ENCODE results near the gene P2RY13. TPM values are rescaled to one million over a fixed set of nuclear protein-coding genes. Genes with fewer than 3 reads are reported as not detected.

P2RY13 gene
- total and polyA plus RNA-seq, 4 experiments from 2014 or later = not detected

GRCh38 chr3:151321526-151321925, 7.8 kb downstream of the P2RY13 start:
- CTCF ChIA-PET (ENCODE audit: partially characterized antibody) = interaction anchor here (1.0 kb wide), 1 partner anchor 154 kb away, joined by 6 read pairs; no protein-coding TSS in a partner anchor
- no peak for DNase-seq
- Mint-ChIP-seq H3K9me3 (no peaks in the 10 kb centered on the region), H3K4me3 (no peak overlapping the region), H3K36me3 (no peaks in the 10 kb centered on the region), H3K27ac (no peak overlapping the region), H3K27me3 (peaks cover 0 to 11% of the 10 kb centered on the region in 2 donors), H3K4me1 (peaks cover 0 to 3% (median 0%) of the 10 kb centered on the region in 4 donors)
- Histone ChIP-seq H3K27me3 (ENCODE audit: insufficient read depth, low read length) (no peaks in the 10 kb centered on the region), H3K9me3 (ENCODE audit: control insufficient read depth in 1 of 2, low read length in 2 of 2) (no peaks in the 10 kb centered on the region), H3K27ac (ENCODE audit: low read depth, low read length) (no peak overlapping the region), H3K36me3 (ENCODE audit: insufficient read depth, low read length) (no peaks in the 10 kb centered on the region), H3K4me3 (ENCODE audit: low read length in 2 of 2) (no peak overlapping the region), H3K4me1 (ENCODE audit: insufficient read depth, low read length) (no peaks in the 10 kb centered on the region)
- intact Hi-C loops (cut with micrococcal nuclease) = no loop called here
- POLR2A ChIA-PET (ENCODE audit: partially characterized antibody) = no interaction called here

- CTCF ChIA-PET (ENCODE audit: partially characterized antibody) = no interaction called here
- H3K27me3 ChIP-seq (ENCODE audit: insufficient read depth, low read length) = no peaks in the 10 kb centered on the region
- no peaks in the 10 kb centered on the region for H3K9me3 Mint-ChIP-seq
- H3K9me3 ChIP-seq (ENCODE audit: control insufficient read depth in 1 of 2, low read length in 2 of 2) = no peaks in the 10 kb centered on the region
- H3K27me3 Mint-ChIP-seq = peaks cover 1 to 6% of the 10 kb centered on the region in 2 donors
- no peak overlapping the region for H3K27ac Mint-ChIP-seq
- no peak overlapping the region for H3K4me3 ChIP-seq (ENCODE audit: low read length in 2 of 2)
- no peak for DNase-seq
- no peak overlapping the region for H3K4me3 Mint-ChIP-seq
- H3K27ac ChIP-seq (ENCODE audit: low read depth, low read length) = no peak overlapping the region
- no peaks in the 10 kb centered on the region for H3K36me3 Mint-ChIP-seq
- no peaks in the 10 kb centered on the region for H3K4me1 ChIP-seq (ENCODE audit: insufficient read depth, low read length)
- peaks cover 0 to 5% (median 0%) of the 10 kb centered on the region in 4 donors for H3K4me1 Mint-ChIP-seq
- no peaks in the 10 kb centered on the region for H3K36me3 ChIP-seq (ENCODE audit: insufficient read depth, low read length)
- POLR2A ChIA-PET (ENCODE audit: partially characterized antibody) = no interaction called here
- intact Hi-C loops (cut with micrococcal nuclease) = no loop called here
These were observed 9.2 kb downstream of the P2RY13 start for GRCh38 chr3:151320131-151320530.

- Mint-ChIP-seq H3K4me3 (no peak overlapping the region), H3K27me3 (peaks cover 4 to 6% of the 10 kb centered on the region in 2 donors), H3K36me3 (no peaks in the 10 kb centered on the region), H3K27ac (no peak overlapping the region), H3K4me1 (peaks cover 0 to 5% (median 0%) of the 10 kb centered on the region in 4 donors), H3K9me3 (no peaks in the 10 kb centered on the region)
- H3K27ac ChIP-seq (ENCODE audit: low read depth, low read length) = no peak overlapping the region
- H3K36me3 ChIP-seq (ENCODE audit: insufficient read depth, low read length) = no peaks in the 10 kb centered on the region
- no peaks in the 10 kb centered on the region for H3K9me3 ChIP-seq (ENCODE audit: control insufficient read depth in 1 of 2, low read length in 2 of 2)
- CTCF ChIA-PET (ENCODE audit: partially characterized antibody) = no interaction called here
- POLR2A ChIA-PET (ENCODE audit: partially characterized antibody) = no interaction called here
- no peaks in the 10 kb centered on the region for H3K4me1 ChIP-seq (ENCODE audit: insufficient read depth, low read length)
- H3K27me3 ChIP-seq (ENCODE audit: insufficient read depth, low read length) = no peaks in the 10 kb centered on the region
- intact Hi-C loops (cut with micrococcal nuclease) = no loop called here
- no peak overlapping the region for H3K4me3 ChIP-seq (ENCODE audit: low read length in 2 of 2)
- DNase-seq = no peak
These were observed 9.7 kb downstream of the P2RY13 start for GRCh38 chr3:151319628-151320027.

- peaks cover 0 to 5% (median 0%) of the 10 kb centered on the region in 4 donors for H3K4me1 Mint-ChIP-seq
- H3K4me1 ChIP-seq (ENCODE audit: insufficient read depth, low read length) = no peaks in the 10 kb centered on the region
- DNase-seq = no peak
- H3K4me3 ChIP-seq (ENCODE audit: low read length in 2 of 2) = no peak overlapping the region
- H3K36me3 Mint-ChIP-seq = no peaks in the 10 kb centered on the region
- H3K27me3 ChIP-seq (ENCODE audit: insufficient read depth, low read length) = no peaks in the 10 kb centered on the region
- H3K27ac Mint-ChIP-seq = no peak overlapping the region
- peaks cover 4 to 6% of the 10 kb centered on the region in 2 donors for H3K27me3 Mint-ChIP-seq
- H3K9me3 ChIP-seq (ENCODE audit: control insufficient read depth in 1 of 2, low read length in 2 of 2) = no peaks in the 10 kb centered on the region
- no peaks in the 10 kb centered on the region for H3K9me3 Mint-ChIP-seq
- H3K27ac ChIP-seq (ENCODE audit: low read depth, low read length) = no peak overlapping the region
- CTCF ChIA-PET (ENCODE audit: partially characterized antibody) = interaction anchor here (1.8 kb wide), 1 partner anchor 9 kb away, joined by 5 read pairs; no protein-coding TSS in a partner anchor
- intact Hi-C loops (cut with micrococcal nuclease) = no loop called here
- no peaks in the 10 kb centered on the region for H3K36me3 ChIP-seq (ENCODE audit: insufficient read depth, low read length)
- POLR2A ChIA-PET (ENCODE audit: partially characterized antibody) = no interaction called here
- H3K4me3 Mint-ChIP-seq = no peak overlapping the region
These were observed 10.4 kb downstream of the P2RY13 start for GRCh38 chr3:151318991-151319390.

DNA sequence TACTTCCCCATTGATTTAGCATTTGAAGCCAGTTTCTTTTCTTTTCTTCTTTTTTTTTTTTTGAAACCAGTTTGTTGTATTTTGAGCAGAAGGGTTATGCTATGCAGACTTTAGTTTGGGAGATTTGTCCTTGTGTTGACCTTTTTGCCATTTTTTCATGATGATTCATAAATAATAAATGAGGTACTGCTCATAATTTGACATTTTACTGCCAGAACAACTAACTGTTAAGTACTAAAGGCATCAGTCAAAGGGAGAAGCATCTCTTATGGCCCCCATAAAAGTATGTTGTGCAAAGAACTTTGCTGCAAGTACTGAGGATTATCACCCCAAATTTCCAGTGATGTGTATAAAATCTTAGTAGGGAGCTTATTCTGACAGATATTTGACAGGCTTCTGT, 11.0 kb downstream of the P2RY13 start:
- Histone ChIP-seq H3K27me3 (ENCODE audit: insufficient read depth, low read length) (no peaks in the 10 kb centered on the region), H3K27ac (ENCODE audit: low read depth, low read length) (no peak overlapping the region), H3K9me3 (ENCODE audit: control insufficient read depth in 1 of 2, low read length in 2 of 2) (no peaks in the 10 kb centered on the region), H3K36me3 (ENCODE audit: insufficient read depth, low read length) (no peaks in the 10 kb centered on the region), H3K4me1 (ENCODE audit: insufficient read depth, low read length) (no peaks in the 10 kb centered on the region), H3K4me3 (ENCODE audit: low read length in 2 of 2) (no peak overlapping the region)
- no peak for DNase-seq
- Mint-ChIP-seq H3K4me3 (no peak overlapping the region), H3K9me3 (no peaks in the 10 kb centered on the region), H3K4me1 (peaks cover 0 to 5% (median 0%) of the 10 kb centered on the region in 4 donors), H3K27me3 (peaks cover 4% of the 10 kb centered on the region in 2 donors), H3K36me3 (no peaks in the 10 kb centered on the region), H3K27ac (no peak overlapping the region)
- ChIA-PET CTCF (ENCODE audit: partially characterized antibody) (interaction anchor here (1.8 kb wide), 1 partner anchor 9 kb away, joined by 5 read pairs; no protein-coding TSS in a partner anchor), POLR2A (ENCODE audit: partially characterized antibody) (no interaction called here)
- intact Hi-C loops (cut with micrococcal nuclease) = no loop called here

GRCh38 chr3:151316267-151316991, 12.9 kb downstream of the P2RY13 start, which contains the start of gene GPR87:
GPR87 (minus strand) TSS chr3:151316820; CDS start chr3:151300100, 16,720 bp downstream.
- H3K36me3 ChIP-seq (ENCODE audit: insufficient read depth, low read length) = no peaks in the 10 kb centered on the region
- no peak within 1 kb of the TSS for H3K27ac ChIP-seq (ENCODE audit: low read depth, low read length)
- ChIA-PET POLR2A (ENCODE audit: partially characterized antibody) (no interaction called here), CTCF (ENCODE audit: partially characterized antibody) (no interaction called here)
- intact Hi-C loops (cut with micrococcal nuclease) = no loop called here
- H3K4me1 Mint-ChIP-seq = peaks cover 0 to 5% (median 0%) of the 10 kb centered on the region in 4 donors
- H3K9me3 ChIP-seq (ENCODE audit: control insufficient read depth in 1 of 2, low read length in 2 of 2) = no peaks in the 10 kb centered on the region
- no peaks in the 10 kb centered on the region for H3K36me3 Mint-ChIP-seq
- no peaks in the 10 kb centered on the region for H3K9me3 Mint-ChIP-seq
- no peak within 1 kb of the TSS for H3K4me3 ChIP-seq (ENCODE audit: low read length in 2 of 2)
- no peak within 1 kb of the TSS for H3K4me3 Mint-ChIP-seq
- H3K27me3 ChIP-seq (ENCODE audit: insufficient read depth, low read length) = no peaks in the 10 kb centered on the region
- H3K27ac Mint-ChIP-seq = no peak within 1 kb of the TSS
- H3K27me3 Mint-ChIP-seq = peaks cover 0 to 4% of the 10 kb centered on the region in 2 donors
- DNase-seq = no peak
- H3K4me1 ChIP-seq (ENCODE audit: insufficient read depth, low read length) = no peaks in the 10 kb centered on the region

DNA sequence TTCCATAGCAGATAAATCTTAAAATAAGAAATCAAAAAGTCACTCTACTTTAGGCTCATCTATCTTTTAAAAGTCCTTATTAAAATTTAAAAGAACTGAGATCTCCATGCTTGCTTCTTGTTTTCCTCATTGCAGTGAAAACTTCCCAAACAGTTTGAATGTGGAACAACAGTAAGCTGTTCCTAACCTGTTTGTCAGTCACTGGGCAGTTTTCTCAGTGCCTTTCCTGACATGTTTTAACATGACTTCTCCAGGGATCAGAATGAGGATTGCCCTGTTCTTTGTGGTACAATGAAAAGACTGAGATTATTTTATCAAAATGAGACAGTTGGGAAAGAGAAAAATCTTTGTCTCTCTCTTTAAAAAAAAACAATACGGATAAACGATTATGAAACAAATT, 13.5 kb downstream of the P2RY13 start:
- POLR2A ChIA-PET (ENCODE audit: partially characterized antibody) = no interaction called here
- intact Hi-C loops (cut with micrococcal nuclease) = no loop called here

More for the DNA sequence above, 13.5 kb downstream of the P2RY13 start:
- Histone ChIP-seq H3K36me3 (ENCODE audit: insufficient read depth, low read length) (no peaks in the 10 kb centered on the region), H3K9me3 (ENCODE audit: control insufficient read depth in 1 of 2, low read length in 2 of 2) (no peaks in the 10 kb centered on the region), H3K27me3 (ENCODE audit: insufficient read depth, low read length) (no peaks in the 10 kb centered on the region), H3K27ac (ENCODE audit: low read depth, low read length) (no peak overlapping the region), H3K4me3 (ENCODE audit: low read length in 2 of 2) (no peak overlapping the region), H3K4me1 (ENCODE audit: insufficient read depth, low read length) (no peaks in the 10 kb centered on the region)
- CTCF ChIA-PET (ENCODE audit: partially characterized antibody) = no interaction called here
- Mint-ChIP-seq H3K36me3 (no peaks in the 10 kb centered on the region), H3K9me3 (no peaks in the 10 kb centered on the region), H3K27me3 (peaks cover 0 to 4% of the 10 kb centered on the region in 2 donors), H3K27ac (no peak overlapping the region), H3K4me3 (no peak overlapping the region), H3K4me1 (peaks cover 0 to 5% (median 0%) of the 10 kb centered on the region in 4 donors)
- no peak for DNase-seq

All from CD4-positive, alpha-beta memory T cell (primary cell).